H1 (cell line): ENCODE data around the gene ANGPTL2. TPM values are rescaled to one million over a fixed set of nuclear protein-coding genes. Genes with fewer than 3 reads are reported as not detected.

Experiments used
- CTCF ChIA-PET: fragments of 300-600 bp; sonication (Branson Sonifier 250); formaldehyde crosslinking; loops from one replicate; lab custom pipeline; 2021; ENCODE audit not compliant: partially characterized antibody; lab: Charles Lee
- POLR2A ChIA-PET: fragments of 300-600 bp; sonication (Branson Sonifier 250); formaldehyde crosslinking; loops from one replicate; lab custom pipeline; 2021; ENCODE audit warnings: inconsistent platforms; ENCODE audit not compliant: partially characterized antibody; lab: Charles Lee
- DNase-seq, 2 experiments: peaks; one replicate each; pipeline versions ENCODE4 v3.0.0 to v3.0.0-alpha.2; 2010 to 2022; ENCODE audit warnings: low spot score in 2 of 2, low read depth in 1 of 2, mixed read lengths in 1 of 2
- FAIRE-seq: peaks from 2 replicates; lab custom pipeline; 2011; peaks lifted over from hg19 to GRCh38; lab: Jason Lieb, UNC
- H2AFZ ChIP-seq: 2 replicates; pipeline ENCODE4 v1.8.1; 2012; ENCODE audit warnings: low read length, inconsistent platforms
- H2AK5ac ChIP-seq: 2 replicates; pipeline ENCODE4 v1.6.1; 2013; ENCODE audit warnings: low read depth, low read length
- H2BK120ac ChIP-seq: replicated peaks from 2 replicates; pipeline ENCODE3; 2013; ENCODE audit warnings: low read depth, low read length, inconsistent platforms
- H2BK12ac ChIP-seq: 2 replicates; pipeline ENCODE4 v1.6.1; 2013; ENCODE audit warnings: low read depth, low read length
- H2BK15ac ChIP-seq: 2 replicates; pipeline ENCODE4 v1.6.1; 2013; ENCODE audit warnings: low read length
- H2BK20ac ChIP-seq: 2 replicates; pipeline ENCODE4 v1.6.1; 2013; ENCODE audit warnings: low read length
- H2BK5ac ChIP-seq: 2 replicates; pipeline ENCODE4 v1.6.1; 2013; ENCODE audit warnings: low read depth, low read length
- H3K14ac ChIP-seq: 2 replicates; pipeline ENCODE4 v1.6.1; 2013; ENCODE audit warnings: inconsistent platforms; ENCODE audit not compliant: insufficient read length
- H3K18ac ChIP-seq: 2 replicates; pipeline ENCODE4 v1.6.1; 2013; ENCODE audit warnings: low read length; ENCODE audit errors: extremely low read depth
- H3K23ac ChIP-seq: 2 replicates; pipeline ENCODE4 v1.6.1; 2013; ENCODE audit warnings: inconsistent platforms; ENCODE audit not compliant: insufficient read length
- H3K23me2 ChIP-seq: 2 replicates; pipeline ENCODE4 v1.6.1; 2013; ENCODE audit warnings: low read depth, low read length
- H3K27ac ChIP-seq: 2 replicates; pipeline ENCODE4 v1.6.1; 2011; ENCODE audit warnings: low read depth, low read length, inconsistent platforms
- H3K27me3 ChIP-seq, 4 experiments: replicated peaks in 1 of 4; 1 replicate in 1 of 4; 2 replicates in 3 of 4; pipeline versions ENCODE4 v1.6.1 to v1.8.1; 2011 to 2013; ENCODE audit warnings: low read length in 3 of 4, mild to moderate bottlenecking in 3 of 4, inconsistent platforms in 2 of 4, mixed read lengths in 2 of 4, moderate library complexity in 1 of 4; ENCODE audit not compliant: control insufficient read depth in 3 of 4, insufficient read depth in 3 of 4; ENCODE audit errors: extremely low read depth in 1 of 4
- H3K36me3 ChIP-seq, 4 experiments: 2 replicates each; pipeline versions ENCODE4 v1.6.1 to v1.8.1; 2011 to 2013; ENCODE audit warnings: mild to moderate bottlenecking in 4 of 4, low read length in 3 of 4, moderate library complexity in 2 of 4, control low read depth in 1 of 4, inconsistent platforms in 1 of 4; ENCODE audit not compliant: insufficient read depth in 4 of 4, control insufficient read depth in 2 of 4
- H3K4ac ChIP-seq: replicated peaks from 2 replicates; pipeline ENCODE3; 2013; ENCODE audit warnings: low read length, low read depth, mixed read lengths, inconsistent platforms; ENCODE audit not compliant: insufficient read length
- H3K4me1 ChIP-seq, 4 experiments: replicated peaks in 1 of 4; 1 replicate in 1 of 4; 2 replicates in 3 of 4; pipeline versions ENCODE4 v1.6.1 to v1.8.1; 2011 to 2013; ENCODE audit warnings: low read length in 3 of 4, inconsistent platforms in 2 of 4, mixed read lengths in 1 of 4; ENCODE audit not compliant: insufficient read depth in 4 of 4, control insufficient read depth in 3 of 4
- H3K4me2 ChIP-seq, 2 experiments: 2 replicates each; pipeline versions ENCODE4 v1.6.1 to v1.8.1; 2011 to 2013; ENCODE audit warnings: low read depth in 2 of 2, low read length in 2 of 2, control low read depth in 1 of 2, inconsistent platforms in 1 of 2, mild to moderate bottlenecking in 1 of 2; ENCODE audit not compliant: insufficient read depth in 1 of 2
- H3K4me3 ChIP-seq, 4 experiments: fragments of 200-600, 300-600 bp in 1 of 4; sonication (generic), shearing (Covaris generic), sonication (Bioruptor Twin) in 1 of 4; 2 replicates each; pipeline versions ENCODE4 v1.5.1 to v1.8.1; 2011 to 2016; ENCODE audit warnings: low read length in 4 of 4, low read depth in 3 of 4, control low read depth in 2 of 4, inconsistent platforms in 2 of 4, mild to moderate bottlenecking in 2 of 4, mixed read lengths in 1 of 4, moderate library complexity in 1 of 4; ENCODE audit not compliant: insufficient read depth in 2 of 4; ENCODE audit errors: extremely low read depth in 1 of 4
- H3K56ac ChIP-seq: replicated peaks from 2 replicates; pipeline ENCODE3; 2013; ENCODE audit warnings: low read depth, mild to moderate bottlenecking, mixed read lengths, low read length, inconsistent platforms; ENCODE audit not compliant: insufficient read length
- H3K79me1 ChIP-seq: 2 replicates; pipeline ENCODE4 v1.6.1; 2013; ENCODE audit warnings: low read depth, low read length, control low read depth
- H3K79me2 ChIP-seq, 2 experiments: 2 replicates each; pipeline versions ENCODE4 v1.6.1 to v1.8.1; 2012 to 2013; ENCODE audit warnings: low read length in 2 of 2, mild to moderate bottlenecking in 2 of 2, inconsistent platforms in 1 of 2; ENCODE audit not compliant: insufficient read depth in 2 of 2, control insufficient read depth in 1 of 2
- H3K9ac ChIP-seq, 4 experiments: replicated peaks in 1 of 4; 1 replicate in 1 of 4; 2 replicates in 3 of 4; pipeline versions ENCODE4 v1.6.1 to v1.8.1; 2011 to 2013; ENCODE audit warnings: low read depth in 3 of 4, low read length in 3 of 4, control low read depth in 2 of 4, mild to moderate bottlenecking in 2 of 4, moderate library complexity in 2 of 4, inconsistent platforms in 1 of 4; ENCODE audit errors: extremely low read depth in 1 of 4
- H3K9me3 ChIP-seq, 2 experiments: 2 replicates each; pipeline versions ENCODE4 v1.6.1 to v1.8.1; 2012 to 2013; ENCODE audit warnings: mild to moderate bottlenecking in 2 of 2, moderate library complexity in 2 of 2, control low read depth in 1 of 2, inconsistent platforms in 1 of 2, low read depth in 1 of 2, low read length in 1 of 2, mixed read lengths in 1 of 2; ENCODE audit not compliant: insufficient read depth in 2 of 2
- H4K20me1 ChIP-seq, 2 experiments: replicated peaks in 1 of 2; 2 replicates each; pipeline versions ENCODE3 to v1.8.1; 2011 to 2013; ENCODE audit warnings: inconsistent platforms in 2 of 2, low read length in 2 of 2, mild to moderate bottlenecking in 1 of 2; ENCODE audit not compliant: insufficient read depth in 2 of 2, control insufficient read depth in 1 of 2
- H4K5ac ChIP-seq: 2 replicates; pipeline ENCODE4 v1.6.1; 2013; ENCODE audit warnings: low read length, low read depth, mixed read lengths, inconsistent platforms; ENCODE audit not compliant: insufficient read length
- H4K8ac ChIP-seq: 2 replicates; pipeline ENCODE4 v1.8.0; 2013; ENCODE audit warnings: mild to moderate bottlenecking, moderate library complexity, low read length, inconsistent platforms; ENCODE audit not compliant: insufficient read depth; ENCODE audit errors: extremely low read depth
- H4K91ac ChIP-seq: replicated peaks from 2 replicates; pipeline ENCODE3; 2013; ENCODE audit warnings: low read length, mixed read lengths, inconsistent platforms; ENCODE audit not compliant: insufficient read length
- BACH1 ChIP-seq: IDR thresholded peaks from 2 replicates; pipeline ENCODE4 v1.6.1; 2012; ENCODE audit warnings: low read length, improper control_type of control experiment
- BRCA1 ChIP-seq: IDR thresholded peaks from 2 replicates; pipeline ENCODE4 v1.6.1; 2012; ENCODE audit warnings: low read depth, low read length, improper control_type of control experiment
- FOSL1 ChIP-seq: IDR thresholded peaks from 2 replicates; pipeline ENCODE4 v1.6.1; 2011; ENCODE audit warnings: mild to moderate bottlenecking, low read depth, low read length, moderate library complexity; ENCODE audit not compliant: insufficient read depth
- PHF8 ChIP-seq: fragments of 200-600 bp; sonication (generic); conservative IDR thresholded peaks from 2 replicates; pipeline ENCODE4 v1.7.1; 2012; ENCODE audit warnings: low read depth, mild to moderate bottlenecking, inconsistent platforms, low read length, moderate library complexity
- RFX5 ChIP-seq: IDR thresholded peaks from 2 replicates; pipeline ENCODE4 v1.6.1; 2011; ENCODE audit warnings: low read depth, low read length, improper control_type of control experiment, borderline replicate concordance
- SIX5 ChIP-seq: IDR thresholded peaks from 2 replicates; pipeline ENCODE4 v1.6.1; 2011; ENCODE audit warnings: mild to moderate bottlenecking, low read depth, low read length
- SP1 ChIP-seq: IDR thresholded peaks from 2 replicates; pipeline ENCODE4 v1.6.1; 2011; ENCODE audit warnings: low read depth, low read length
- ZNF274 ChIP-seq: IDR thresholded peaks from 2 replicates; pipeline ENCODE4 v1.7.0; 2012; ENCODE audit warnings: low read length, borderline replicate concordance; ENCODE audit errors: extremely low read depth
- WGBS, 2 experiments: shearing (Covaris generic) in 1 of 2; methylation state at CpG; one replicate each; pipeline versions ENCODE4 v1.1.6 to v1.1.7; 2013 to 2015; ENCODE audit warnings: low lambda C conversion rate in 2 of 2, mixed read lengths in 2 of 2, inconsistent platforms in 1 of 2, low coverage in 1 of 2, missing lambda C conversion rate in 1 of 2; ENCODE audit not compliant: insufficient replicate concordance in 2 of 2, insufficient coverage in 1 of 2, insufficient read length in 1 of 2; ENCODE audit errors: extremely low coverage in 1 of 2, missing lambda C conversion rate in 1 of 2; 5-methylcytosine and 5-hydroxymethylcytosine counted together
- polyA plus RNA-seq, 7 experiments: library from polyadenylated mRNA; depleted of rRNA in 3 of 7; stranded (reverse) in 5 of 7; unstranded in 2 of 7; fragments of >200 nt in 5 of 7; fragments of 200-250 nt in 2 of 7; gene quantifications; 1 replicate in 5 of 7; 2 replicates in 1 of 7; 4 replicates in 1 of 7; pipeline versions ENCODE4 v1.2.1 to v1.2.3, GENCODE V29; 2011 to 2013; ENCODE audit warnings: missing spikeins in 2 of 7, mixed read lengths in 2 of 7
- total RNA-seq: library from RNA; stranded (reverse); fragmentation: NEBNext Ultra II Directional; extraction: Animal tissue kit (Norgen Biotek cat#: 25700); gene quantifications from 2 replicates; pipeline ENCODE4 v1.2.1, GENCODE V29; 2021
- TF ChIP-seq, protein P1 (sequence below): IDR thresholded peaks from 2 replicates; pipeline ENCODE4 v1.6.1; 2012; ENCODE audit warnings: inconsistent platforms

ANGPTL2 gene
- total and polyA plus RNA-seq, 2 of the 8 experiments (the other 6 are each of a cell fraction or from before 2014, with no cell fraction given) = 9.0 to 10.6 TPM

DNA sequence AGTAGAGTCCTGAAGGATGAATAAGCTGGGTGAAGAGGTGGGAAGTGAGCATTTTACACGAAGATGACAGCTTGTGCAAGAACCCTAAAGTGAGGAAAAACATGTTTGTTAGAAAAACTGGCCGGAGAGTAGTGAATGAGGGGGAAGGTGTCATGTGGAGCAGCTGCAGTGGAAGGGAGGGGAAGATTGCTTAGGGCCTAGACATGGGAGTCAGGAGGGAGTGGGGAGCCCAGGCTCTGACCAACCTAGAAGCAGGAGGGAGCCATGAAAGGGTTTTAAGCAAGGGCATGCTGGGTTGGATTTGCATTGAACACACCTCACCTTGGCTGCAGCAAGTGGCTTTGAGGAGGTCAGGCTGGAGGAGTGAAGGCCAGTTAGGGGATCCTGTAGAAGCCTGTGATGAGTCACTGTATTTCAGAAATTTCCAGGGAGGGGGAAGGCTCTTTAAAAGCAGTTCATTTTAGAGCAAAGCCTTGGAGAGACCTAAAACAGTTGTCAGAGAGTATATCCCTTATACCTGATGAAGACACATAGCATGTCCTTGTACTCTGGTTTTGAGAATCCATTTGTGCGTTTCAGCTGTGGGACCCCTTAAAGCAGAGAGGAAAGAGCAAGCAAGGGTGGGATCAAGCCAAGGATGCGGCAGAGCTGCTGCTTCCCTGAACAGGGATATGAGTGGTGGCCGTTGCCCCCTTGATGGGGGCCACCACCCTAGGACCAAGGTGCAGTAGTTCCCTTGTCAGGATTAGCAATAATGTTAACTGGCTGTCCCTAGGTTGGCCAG lies 45.4 kb downstream of the ANGPTL2 start:
- peak overlapping the region; percentile 86; the same call in 1 of the 2 replicates for H2BK5ac ChIP-seq
- peak overlapping the region; percentile 5 for H4K91ac ChIP-seq
- peak overlapping the region; percentile 78; the same call in 1 of the 2 replicates for H2BK15ac ChIP-seq
- no peak overlapping the region for H3K14ac ChIP-seq
- H4K20me1 ChIP-seq = no peaks in the 10 kb centered on the region
- 72% methylated on average over 5 of the region's 5 CpGs; no CpG with 5 or more reads in 1 of the 2 experiments for WGBS, 2 experiments
- peaks cover 18 to 30% (median 23%) of the 10 kb centered on the region in 4 experiments for H3K4me1 ChIP-seq
- no peak overlapping the region for H3K27ac ChIP-seq
- H3K9ac ChIP-seq = no peak overlapping the region
- H4K5ac ChIP-seq = no peak overlapping the region
- peak overlapping the region; percentile 62; the same call in 1 of the 2 replicates for H3K18ac ChIP-seq
- H3K23me2 ChIP-seq = no peaks in the 10 kb centered on the region; the same call in 1 of the 2 replicates
- H3K56ac ChIP-seq = no peak overlapping the region
- no peak overlapping the region for H2BK120ac ChIP-seq
- H3K4ac ChIP-seq = peak overlapping the region; percentile 32
- ChIA-PET CTCF (interaction anchor here (0.6 to 2.9 kb wide), 9 partner anchors 10 to 1775 kb away, joined by 3 to 9 read pairs (median 3); no protein-coding TSS in a partner anchor), POLR2A (interaction anchor here (0.8 to 1.8 kb wide), 2 partner anchors 12 to 45 kb away, joined by 3 to 4 read pairs; partner anchors contain the start of gene ANGPTL2)
- H3K36me3 ChIP-seq = 0 out of 8 replicates have a peak, but pooled peaks cover 0 to 2% (median 0%) of the 10 kb centered on the region in 4 experiments
- no peaks in the 10 kb centered on the region for H3K9me3 ChIP-seq
- FAIRE-seq = no peak
- DNase-seq = no peak
- no peaks in the 10 kb centered on the region; a peak in 1 of 7 replicates for H3K27me3 ChIP-seq
- H3K79me2 ChIP-seq = no peaks in the 10 kb centered on the region
- no peak for TF ChIP-seq SP1
- TF ChIP-seq ZNF274 = no peak
- no peak for TF ChIP-seq BACH1
- no peak for TF ChIP-seq SIX5
- TF ChIP-seq RFX5 = no peak
- no peak for TF ChIP-seq BRCA1
- no peak for TF ChIP-seq FOSL1
- TF ChIP-seq, protein P1, sequence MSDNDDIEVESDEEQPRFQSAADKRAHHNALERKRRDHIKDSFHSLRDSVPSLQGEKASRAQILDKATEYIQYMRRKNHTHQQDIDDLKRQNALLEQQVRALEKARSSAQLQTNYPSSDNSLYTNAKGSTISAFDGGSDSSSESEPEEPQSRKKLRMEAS = no peak
- no peak for TF ChIP-seq PHF8
- H2BK12ac ChIP-seq = peak overlapping the region; percentile 88
- H2AFZ ChIP-seq = no peak overlapping the region
- H3K23ac ChIP-seq = no peak overlapping the region
- H2AK5ac ChIP-seq = peak overlapping the region; percentile 66
- no peak overlapping the region for H4K8ac ChIP-seq
- peak overlapping the region in 1 of 2 experiments; percentile 3; a peak in 1 of 4 replicates for H3K4me2 ChIP-seq
- H3K79me1 ChIP-seq = 0 out of 2 replicates have a peak, but pooled peaks cover 2% of the 10 kb centered on the region
- H3K4me3 ChIP-seq = no peak overlapping the region
- H2BK20ac ChIP-seq = 0 out of 2 replicates have a peak overlapping the region, but pooled peaks have one; percentile 72
